OCI-LY1 (cell line): Measurements from ENCODE around the gene STK17B.

Experiments
- EZH2 ChIP-seq: fragments of 200-600 bp; sonication (generic), shearing (Covaris generic); IDR thresholded peaks from 2 replicates; pipeline ENCODE4 v1.8.0; 2017; ENCODE audit warnings: borderline replicate concordance, mixed run types, mild to moderate bottlenecking, antibody characterized with exemption, low read length, moderate library complexity, mixed read lengths
- TF ChIP-seq, protein P1 (sequence below): fragments of 200-600 bp; sonication (generic), shearing (Covaris generic); IDR thresholded peaks from 2 replicates; pipeline ENCODE4 v1.5.1; 2017; ENCODE audit warnings: mild to moderate bottlenecking, antibody characterized with exemption, low read length, moderate library complexity, mixed read lengths

- TF ChIP-seq, protein P1, sequence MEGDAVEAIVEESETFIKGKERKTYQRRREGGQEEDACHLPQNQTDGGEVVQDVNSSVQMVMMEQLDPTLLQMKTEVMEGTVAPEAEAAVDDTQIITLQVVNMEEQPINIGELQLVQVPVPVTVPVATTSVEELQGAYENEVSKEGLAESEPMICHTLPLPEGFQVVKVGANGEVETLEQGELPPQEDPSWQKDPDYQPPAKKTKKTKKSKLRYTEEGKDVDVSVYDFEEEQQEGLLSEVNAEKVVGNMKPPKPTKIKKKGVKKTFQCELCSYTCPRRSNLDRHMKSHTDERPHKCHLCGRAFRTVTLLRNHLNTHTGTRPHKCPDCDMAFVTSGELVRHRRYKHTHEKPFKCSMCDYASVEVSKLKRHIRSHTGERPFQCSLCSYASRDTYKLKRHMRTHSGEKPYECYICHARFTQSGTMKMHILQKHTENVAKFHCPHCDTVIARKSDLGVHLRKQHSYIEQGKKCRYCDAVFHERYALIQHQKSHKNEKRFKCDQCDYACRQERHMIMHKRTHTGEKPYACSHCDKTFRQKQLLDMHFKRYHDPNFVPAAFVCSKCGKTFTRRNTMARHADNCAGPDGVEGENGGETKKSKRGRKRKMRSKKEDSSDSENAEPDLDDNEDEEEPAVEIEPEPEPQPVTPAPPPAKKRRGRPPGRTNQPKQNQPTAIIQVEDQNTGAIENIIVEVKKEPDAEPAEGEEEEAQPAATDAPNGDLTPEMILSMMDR: no peak
- TF ChIP-seq EZH2: no peak
Observed at GRCh38 chr2:196170606-196171247, 651 bp downstream of the STK17B start.
